GM13976 (cell line): ENCODE measurements around the gene AMBP.
A peak's percentile ranks its signal among the peaks of the same experiment; 100 is the strongest.

Experiments used
- DNase-seq: peaks from one replicate; pipeline ENCODE4 v3.0.0; 2012; ENCODE audit warnings: low spot score
- CTCF ChIP-seq: IDR thresholded peaks from 2 replicates; pipeline ENCODE4 v1.5.1; 2012; ENCODE audit warnings: borderline replicate concordance, mild to moderate bottlenecking; ENCODE audit not compliant: insufficient read depth; ENCODE audit errors: extremely low read depth, missing control alignments, control extremely low read depth
- in situ Hi-C: fragments of 300-500 bp; cut with MboI; formaldehyde crosslinking; loops from one replicate; pipeline ENCODE4 v1.12.0; 2022; ENCODE audit warnings: low sequenced_read_pairs, mixed read lengths, inconsistent platforms; ENCODE audit not compliant: unreplicated experiment

AMBP gene

GRCh38 chr9:114027863-114028465 is 50.1 kb downstream of the AMBP start:
- TF ChIP-seq CTCF: no peak
- peak; percentile 16 for DNase-seq
- in situ Hi-C loops: no loop called here

DNA sequence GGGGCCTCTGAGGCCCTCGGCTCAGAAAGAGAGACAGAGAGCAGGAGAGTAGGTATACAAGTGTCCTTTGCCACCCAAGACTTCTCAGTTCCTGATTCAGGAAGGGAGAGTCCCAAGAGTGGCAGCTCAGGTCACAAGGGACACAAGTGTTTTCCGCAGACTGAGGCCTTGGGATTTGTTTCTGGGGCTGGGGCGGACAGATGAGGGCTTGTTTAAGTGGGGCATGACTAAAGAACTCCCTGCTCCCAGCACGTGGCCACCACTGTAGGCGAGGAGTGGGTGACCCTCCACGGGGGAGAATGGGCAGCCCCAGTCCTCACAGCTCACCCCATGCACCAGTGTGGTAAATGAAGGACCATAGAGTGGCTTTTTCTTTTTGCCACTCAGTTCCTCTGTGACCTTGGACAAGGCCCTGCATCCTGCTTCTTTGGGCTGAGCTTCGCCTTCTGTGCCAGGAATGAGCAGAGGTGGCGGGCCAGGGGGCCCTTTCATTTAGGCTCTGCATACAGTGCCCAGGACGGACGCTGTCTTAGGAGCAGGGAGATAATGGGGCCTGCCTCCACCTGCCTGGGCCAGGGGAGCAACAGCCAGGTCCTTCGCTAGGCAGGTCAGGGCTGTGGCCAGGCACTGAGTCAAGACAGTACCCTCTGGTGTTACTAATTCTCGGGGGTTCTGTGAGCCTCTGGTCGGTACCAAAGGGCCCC is 50.8 kb downstream of the AMBP start:
- no peak for TF ChIP-seq CTCF
- peak; percentile 7 for DNase-seq
- in situ Hi-C loops: no loop called here

GRCh38 chr9:114026335-114026734 is 51.8 kb downstream of the AMBP start:
- no peak for TF ChIP-seq CTCF
- DNase-seq: no peak
- in situ Hi-C loops: no loop called here

DNA sequence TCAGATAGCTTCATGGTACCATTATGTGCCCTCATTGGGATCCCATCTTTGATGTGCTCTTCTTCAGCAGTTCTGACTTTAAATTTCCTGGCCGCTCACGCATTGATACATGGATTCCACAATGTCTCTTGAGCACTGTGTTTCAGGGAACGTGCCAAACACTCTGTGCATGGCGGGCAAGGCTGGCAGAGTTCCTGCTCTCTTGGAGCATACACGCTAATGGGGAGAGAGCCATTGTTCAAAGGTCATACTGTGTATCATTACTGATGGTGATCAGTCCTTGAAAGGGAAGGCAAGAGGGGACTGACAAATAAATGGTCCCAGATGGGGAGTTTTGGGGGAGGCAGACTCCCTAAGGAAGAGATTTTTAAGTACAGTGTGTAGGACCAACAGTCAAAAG is 52.3 kb downstream of the AMBP start:
- no peak for DNase-seq
- TF ChIP-seq CTCF: no peak
- in situ Hi-C loops: no loop called here

DNA sequence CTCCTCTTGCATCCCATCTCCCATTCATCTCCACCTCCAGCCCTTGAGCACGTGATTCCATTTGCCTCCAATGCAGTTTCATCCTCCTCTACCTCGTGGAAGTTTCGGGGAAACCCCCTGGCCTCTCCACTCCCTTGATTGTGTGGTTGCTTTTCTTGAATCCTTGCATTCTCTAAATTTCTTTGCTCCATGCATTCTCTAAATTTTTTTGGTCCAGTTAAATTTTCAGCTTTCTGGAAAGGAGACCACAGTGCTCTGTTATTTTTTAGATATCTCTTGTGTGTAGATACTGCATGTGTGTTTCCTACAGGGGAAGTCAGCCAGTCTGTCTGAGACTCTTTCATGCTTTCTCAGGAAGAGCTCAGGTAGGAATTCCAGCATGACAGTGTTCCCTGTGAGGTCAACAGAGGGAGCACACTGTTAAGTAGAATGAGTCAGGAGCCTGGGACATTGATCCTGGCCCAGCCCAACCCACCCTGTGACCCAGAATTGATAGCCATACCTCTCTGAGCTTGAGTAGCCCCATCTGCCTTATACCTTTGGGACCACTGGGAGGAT is 52.8 kb downstream of the AMBP start:
- TF ChIP-seq CTCF: no peak
- DNase-seq: no peak
- in situ Hi-C loops: no loop called here

- in situ Hi-C loops: no loop called here
- no peak for TF ChIP-seq CTCF
- no peak for DNase-seq
Observed at GRCh38 chr9:114023961-114024360, 54.1 kb downstream of the AMBP start.
